Measurements from ENCODE around the gene NDNF. TPM values are rescaled to one million over a fixed set of nuclear protein-coding genes. Genes with fewer than 3 reads are reported as not detected.
A peak's percentile ranks its signal among the peaks of the same experiment; 100 is the strongest.

The NDNF gene
- total RNA-seq, 4 donors from 2014 or later, result 1.6 to 5.4 (median 4.5) TPM

- no peak for DNase-seq (ENCODE audit: low spot score in 2 of 2)
- Histone ChIP-seq H3K4me1 (no peaks in the 10 kb centered on the region), H3K27me3 (no peaks in the 10 kb centered on the region), H3K4me3 (no peak overlapping the region), H3K36me3 (no peaks in the 10 kb centered on the region), H3K9me3 (no peaks in the 10 kb centered on the region), H3K27ac (no peak overlapping the region)
- no peak for TF ChIP-seq EP300 (IDR thresholded peaks at IDR 0.05)
- no peak for TF ChIP-seq POLR2A (IDR thresholded peaks at IDR 0.05)
- TF ChIP-seq CTCF (IDR thresholded peaks at IDR 0.05), result no peak
- no peak for TF ChIP-seq POLR2AphosphoS5 (IDR thresholded peaks at IDR 0.05)
- 83% methylated on average over 2 of the region's 2 CpGs for WGBS
Measured at GRCh38 chr4:121108557-121108956, 36.2 kb upstream of the NDNF start.

DNA sequence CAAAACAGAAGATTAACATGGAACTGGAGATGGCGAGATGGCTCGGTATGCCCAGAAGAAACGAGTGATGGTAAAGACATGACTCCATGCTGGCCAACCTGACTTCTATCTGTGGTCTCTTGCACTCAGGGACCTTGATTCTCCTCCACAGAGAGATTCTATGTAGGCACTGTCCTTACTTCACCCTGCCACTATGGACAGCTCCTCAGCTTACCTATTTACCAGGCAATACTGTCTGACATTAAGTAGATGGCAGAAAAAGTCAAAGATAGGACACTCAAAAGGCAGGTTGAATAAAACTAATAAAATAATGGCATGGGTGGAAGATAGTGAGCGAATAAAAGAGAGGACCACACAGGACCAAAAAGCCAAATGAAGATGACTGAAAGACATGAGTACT is 35.2 kb upstream of the NDNF start:
- Histone ChIP-seq H3K9me3 (no peaks in the 10 kb centered on the region), H3K27ac (no peak overlapping the region), H3K4me3 (no peak overlapping the region), H3K36me3 (no peaks in the 10 kb centered on the region), H3K4me1 (no peaks in the 10 kb centered on the region), H3K27me3 (no peaks in the 10 kb centered on the region)
- TF ChIP-seq EP300 (IDR thresholded peaks at IDR 0.05), result no peak
- TF ChIP-seq POLR2AphosphoS5 (IDR thresholded peaks at IDR 0.05), result no peak
- no peak for TF ChIP-seq CTCF (IDR thresholded peaks at IDR 0.05)
- TF ChIP-seq POLR2A (IDR thresholded peaks at IDR 0.05), result no peak
- 93% methylated on average over 4 of the region's 4 CpGs for WGBS
- DNase-seq (ENCODE audit: low spot score in 2 of 2), result no peak

- WGBS, result 82% methylated on average over 2 of the region's 2 CpGs
- Histone ChIP-seq H3K36me3 (no peaks in the 10 kb centered on the region), H3K4me3 (no peak overlapping the region), H3K4me1 (no peaks in the 10 kb centered on the region), H3K27me3 (no peaks in the 10 kb centered on the region), H3K9me3 (no peaks in the 10 kb centered on the region), H3K27ac (no peak overlapping the region)
- TF ChIP-seq CTCF (IDR thresholded peaks at IDR 0.05), result no peak
- no peak for TF ChIP-seq POLR2AphosphoS5 (IDR thresholded peaks at IDR 0.05)
- no peak for TF ChIP-seq POLR2A (IDR thresholded peaks at IDR 0.05)
- no peak for TF ChIP-seq EP300 (IDR thresholded peaks at IDR 0.05)
- no peak for DNase-seq (ENCODE audit: low spot score in 2 of 2)
Measured at GRCh38 chr4:121100093-121100775, 27.9 kb upstream of the NDNF start.

- Histone ChIP-seq H3K27ac (no peak overlapping the region), H3K4me1 (no peaks in the 10 kb centered on the region), H3K9me3 (no peaks in the 10 kb centered on the region), H3K27me3 (no peaks in the 10 kb centered on the region), H3K36me3 (no peaks in the 10 kb centered on the region), H3K4me3 (no peak overlapping the region)
- 83% methylated on average over 2 of the region's 2 CpGs for WGBS
- DNase-seq (ENCODE audit: low spot score in 2 of 2), result no peak
- TF ChIP-seq CTCF (IDR thresholded peaks at IDR 0.05) (no peak), POLR2A (IDR thresholded peaks at IDR 0.05) (no peak), EP300 (IDR thresholded peaks at IDR 0.05) (no peak)
Measured at GRCh38 chr4:121098266-121098665, 25.9 kb upstream of the NDNF start.

DNA sequence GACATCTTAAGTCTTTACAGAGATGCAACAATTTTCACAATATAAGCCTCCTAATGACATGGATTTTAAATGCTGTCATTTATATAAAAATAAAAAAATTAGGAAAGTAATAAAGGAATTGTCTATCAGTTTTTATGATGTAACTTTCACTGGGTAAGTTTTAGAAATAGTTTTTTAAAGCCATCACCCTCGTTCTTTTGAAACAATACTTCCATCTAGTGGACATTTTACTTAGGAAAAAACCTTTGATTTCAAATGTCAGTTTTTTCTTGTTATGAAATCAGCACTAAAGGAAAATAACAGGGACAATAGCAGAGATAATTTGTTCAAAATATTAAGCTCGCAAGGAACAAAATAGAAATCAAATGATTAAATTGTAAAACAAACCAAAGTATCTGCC is 24.3 kb upstream of the NDNF start:
- H3K4me3 ChIP-seq, result no peak overlapping the region
- 19% methylated on average over 2 of the region's 2 CpGs for WGBS
- no peaks in the 10 kb centered on the region for H3K4me1 ChIP-seq
- H3K27me3 ChIP-seq, result no peaks in the 10 kb centered on the region
- DNase-seq (ENCODE audit: low spot score in 2 of 2), result no peak
- TF ChIP-seq POLR2A (IDR thresholded peaks at IDR 0.05), result no peak
- peak; percentile 19 to 23 for TF ChIP-seq CTCF (IDR thresholded peaks at IDR 0.05)
- H3K36me3 ChIP-seq, result no peaks in the 10 kb centered on the region
- no peaks in the 10 kb centered on the region for H3K9me3 ChIP-seq
- H3K27ac ChIP-seq, result no peak overlapping the region

Data from suprapubic skin (tissue), 4 donors.